ENCODE results near the gene OTOS. TPM values are rescaled to one million over a fixed set of nuclear protein-coding genes. Genes with fewer than 3 reads are reported as not detected.

The OTOS gene
- total RNA-seq, 2 experiments from 2014 or later, result not detected

DNA sequence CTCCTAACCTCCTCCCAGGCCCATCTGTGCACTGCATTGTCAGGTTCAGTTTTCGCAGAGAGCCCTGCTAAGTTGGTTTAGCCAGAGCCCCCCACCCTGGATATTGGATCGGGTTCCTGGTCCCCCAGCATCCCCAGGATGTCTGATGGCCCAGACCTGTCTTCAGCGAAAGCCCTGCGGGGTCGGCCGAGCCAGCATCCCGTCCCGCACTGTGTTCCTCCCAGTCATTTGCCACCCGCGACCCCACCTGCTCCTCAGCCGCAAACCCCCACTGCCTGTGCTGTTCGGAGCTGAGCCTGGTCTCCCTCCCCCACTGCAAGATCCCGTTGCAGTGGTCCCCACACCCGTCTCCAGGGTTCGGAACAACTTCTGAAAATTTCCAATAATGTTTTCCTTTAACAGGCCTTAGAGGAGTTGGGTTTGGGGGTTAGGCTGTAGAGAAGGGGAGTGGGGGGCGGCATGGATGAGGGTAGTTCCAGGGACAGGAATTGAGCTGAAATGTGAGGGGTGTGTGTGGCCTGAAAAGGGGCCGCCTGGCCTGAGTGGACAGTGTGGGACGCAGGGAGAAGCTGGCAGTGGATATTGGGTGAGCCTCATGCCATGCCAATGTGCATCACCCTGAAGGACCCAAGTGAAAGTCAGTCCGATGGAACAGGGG is 2.7 kb downstream of the OTOS start:
- Mint-ChIP-seq H3K4me3 (no peak overlapping the region), H3K36me3 (ENCODE audit: low read depth) (peaks cover 7% of the 10 kb centered on the region), H3K27ac (no peak overlapping the region), H3K4me1 (ENCODE audit: low read depth) (peaks cover 28% of the 10 kb centered on the region), H3K27me3 (ENCODE audit: low read depth) (no peaks in the 10 kb centered on the region), H3K9me3 (ENCODE audit: insufficient read depth) (no peaks in the 10 kb centered on the region)
- POLR2A ChIA-PET, result interaction anchor here (1.0 kb wide), 1 partner anchor 27 kb away, joined by 3 read pairs; no protein-coding TSS in a partner anchor
- no peak for ATAC-seq
- CTCF ChIA-PET, result interaction anchor here (1.1 kb wide), 1 partner anchor 77 kb away, joined by 3 read pairs; no protein-coding TSS in a partner anchor
- DNase-seq, result no peak

GRCh38 chr2:240136671-240137292 is 3.7 kb downstream of the OTOS start:
- H3K4me3 Mint-ChIP-seq, result peak overlapping the region; percentile 94
- no peaks in the 10 kb centered on the region for H3K9me3 Mint-ChIP-seq (ENCODE audit: insufficient read depth)
- ATAC-seq (peak; percentile 34), DNase-seq (peak; percentile 31)
- peaks cover 28% of the 10 kb centered on the region for H3K4me1 Mint-ChIP-seq (ENCODE audit: low read depth)
- ChIA-PET CTCF (no interaction called here), POLR2A (no interaction called here)
- peak overlapping the region; percentile 78 for H3K27ac Mint-ChIP-seq
- no peaks in the 10 kb centered on the region for H3K27me3 Mint-ChIP-seq (ENCODE audit: low read depth)
- peaks cover 11% of the 10 kb centered on the region for H3K36me3 Mint-ChIP-seq (ENCODE audit: low read depth)

DNA sequence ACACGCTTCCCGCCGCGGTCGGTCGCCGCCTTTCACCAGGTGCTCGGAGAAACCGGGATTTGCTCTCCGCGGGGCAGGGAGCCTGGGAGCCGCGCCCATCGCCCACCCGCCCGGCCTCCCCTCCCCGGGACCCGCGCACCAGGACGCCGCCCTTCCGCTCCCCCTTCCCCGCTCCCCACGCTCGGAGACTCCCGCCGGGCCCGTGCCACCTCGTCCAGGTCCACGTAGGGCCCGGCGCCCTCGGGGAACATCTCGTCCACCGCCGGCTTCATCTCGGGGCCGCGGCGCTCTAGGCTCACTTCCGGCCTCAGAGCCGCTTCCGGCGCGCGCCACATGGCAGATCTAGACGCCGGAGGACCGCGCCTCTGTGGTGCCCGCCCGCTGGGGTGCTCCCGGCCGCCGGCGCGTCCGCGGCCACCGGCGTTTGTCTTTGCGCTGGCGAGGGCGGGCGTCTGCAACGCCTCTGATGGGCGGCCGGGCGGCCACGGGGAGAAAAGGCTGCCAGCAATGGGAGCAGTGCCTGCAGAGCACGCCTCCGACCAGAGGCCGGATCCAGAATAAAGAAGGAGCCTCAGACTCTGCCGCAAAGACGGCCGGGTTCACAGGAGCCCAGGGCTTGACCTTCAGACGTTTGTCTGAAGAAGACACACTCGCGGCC is 4.3 kb downstream of the OTOS start, which contains the start of gene COPS9:
Gene COPS9 (minus strand): TSS at position 293 of the 658 bp plus-strand sequence. CDS start 21 bp downstream, at position 272.
- H3K9me3 Mint-ChIP-seq (ENCODE audit: insufficient read depth), result no peaks in the 10 kb centered on the region
- POLR2A ChIA-PET, result no interaction called here
- peaks cover 12% of the 10 kb centered on the region for H3K36me3 Mint-ChIP-seq (ENCODE audit: low read depth)
- no peaks in the 10 kb centered on the region for H3K27me3 Mint-ChIP-seq (ENCODE audit: low read depth)
- peak; percentile 90 for DNase-seq
- H3K4me1 Mint-ChIP-seq (ENCODE audit: low read depth), result peaks cover 28% of the 10 kb centered on the region
- CTCF ChIA-PET, result no interaction called here
- H3K4me3 Mint-ChIP-seq, result peak within 1 kb of the TSS; percentile 94
- ATAC-seq, result peak; percentile 99
- H3K27ac Mint-ChIP-seq, result peak within 1 kb of the TSS; percentile 89

- H3K36me3 Mint-ChIP-seq (ENCODE audit: low read depth), result peaks cover 17% of the 10 kb centered on the region
- H3K9me3 Mint-ChIP-seq (ENCODE audit: insufficient read depth), result no peaks in the 10 kb centered on the region
- H3K27me3 Mint-ChIP-seq (ENCODE audit: low read depth), result no peaks in the 10 kb centered on the region
- CTCF ChIA-PET, result no interaction called here
- DNase-seq (no peak), ATAC-seq (peak; percentile 45)
- POLR2A ChIA-PET, result interaction anchor here (1.4 kb wide), 1 partner anchor 111 kb away, joined by 4 read pairs; the partner anchor contains the start of gene NDUFA10
- peaks cover 28% of the 10 kb centered on the region for H3K4me1 Mint-ChIP-seq (ENCODE audit: low read depth)
- peak overlapping the region; percentile 94 for H3K4me3 Mint-ChIP-seq
- peak overlapping the region; percentile 89 for H3K27ac Mint-ChIP-seq
Observed at GRCh38 chr2:240135706-240136012, 4.8 kb downstream of the OTOS start.

GRCh38 chr2:240134956-240135520 is 5.4 kb downstream of the OTOS start:
- H3K4me1 Mint-ChIP-seq (ENCODE audit: low read depth), result peaks cover 28% of the 10 kb centered on the region
- H3K9me3 Mint-ChIP-seq (ENCODE audit: insufficient read depth), result no peaks in the 10 kb centered on the region
- ChIA-PET POLR2A (interaction anchor here (0.6 to 1.4 kb wide), 3 partner anchors 16 to 110 kb away, joined by 3 to 4 read pairs (median 3); partner anchors contain the start of gene NDUFA10), CTCF (no interaction called here)
- no peak for ATAC-seq
- H3K4me3 Mint-ChIP-seq, result peak overlapping the region; percentile 94
- H3K27ac Mint-ChIP-seq, result peak overlapping the region; percentile 89
- no peaks in the 10 kb centered on the region for H3K27me3 Mint-ChIP-seq (ENCODE audit: low read depth)
- H3K36me3 Mint-ChIP-seq (ENCODE audit: low read depth), result peaks cover 22% of the 10 kb centered on the region
- DNase-seq, result no peak

- Mint-ChIP-seq H3K36me3 (ENCODE audit: low read depth) (peaks cover 28% of the 10 kb centered on the region), H3K27me3 (ENCODE audit: low read depth) (no peaks in the 10 kb centered on the region), H3K4me3 (peak overlapping the region; percentile 94), H3K27ac (peak overlapping the region; percentile 40), H3K9me3 (ENCODE audit: insufficient read depth) (no peaks in the 10 kb centered on the region), H3K4me1 (ENCODE audit: low read depth) (peaks cover 28% of the 10 kb centered on the region)
- DNase-seq (no peak), ATAC-seq (no peak)
- ChIA-PET CTCF (no interaction called here), POLR2A (interaction anchor here (0.7 to 1.4 kb wide), 2 partner anchors 32 to 110 kb away, joined by 3 to 4 read pairs; partner anchors contain the start of gene NDUFA10)
Observed at GRCh38 chr2:240134466-240134865, 6.0 kb downstream of the OTOS start.

DNA sequence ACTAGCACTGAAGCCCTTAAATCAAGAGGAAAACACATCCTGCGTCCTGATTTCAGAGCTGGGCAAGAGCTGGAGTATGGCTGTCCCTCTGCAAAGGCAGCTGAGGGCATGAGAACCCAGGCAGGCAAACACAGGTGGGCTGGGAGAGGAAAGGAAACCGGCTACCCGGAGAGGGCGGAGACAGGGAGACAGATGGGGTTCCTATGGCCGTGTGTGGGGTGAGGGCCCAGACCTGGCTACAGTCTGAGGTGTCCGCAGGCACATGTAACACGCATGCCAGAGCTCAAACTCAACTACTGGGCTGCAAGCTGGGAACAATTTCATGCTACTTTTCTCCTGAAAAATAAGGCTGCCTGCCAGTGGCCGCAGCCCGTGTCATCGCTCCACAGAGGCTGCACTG is 7.1 kb downstream of the OTOS start:
- peaks cover 28% of the 10 kb centered on the region for H3K4me1 Mint-ChIP-seq (ENCODE audit: low read depth)
- H3K27ac Mint-ChIP-seq, result no peak overlapping the region
- no peak overlapping the region for H3K4me3 Mint-ChIP-seq
- ChIA-PET CTCF (interaction anchor here (1.6 to 2.2 kb wide), 2 partner anchors 10 to 72 kb away, joined by 6 read pairs; no protein-coding TSS in a partner anchor), POLR2A (no interaction called here)
- DNase-seq (no peak), ATAC-seq (no peak)
- no peaks in the 10 kb centered on the region for H3K9me3 Mint-ChIP-seq (ENCODE audit: insufficient read depth)
- no peaks in the 10 kb centered on the region for H3K27me3 Mint-ChIP-seq (ENCODE audit: low read depth)
- peaks cover 31% of the 10 kb centered on the region for H3K36me3 Mint-ChIP-seq (ENCODE audit: low read depth)

GRCh38 chr2:240132651-240132980 is 7.8 kb downstream of the OTOS start:
- no peaks in the 10 kb centered on the region for H3K9me3 Mint-ChIP-seq (ENCODE audit: insufficient read depth)
- H3K4me1 Mint-ChIP-seq (ENCODE audit: low read depth), result peaks cover 28% of the 10 kb centered on the region
- H3K27ac Mint-ChIP-seq, result no peak overlapping the region
- no peak for ATAC-seq
- peaks cover 38% of the 10 kb centered on the region for H3K36me3 Mint-ChIP-seq (ENCODE audit: low read depth)
- ChIA-PET CTCF (interaction anchor here (1.6 to 2.2 kb wide), 2 partner anchors 10 to 71 kb away, joined by 6 read pairs; no protein-coding TSS in a partner anchor), POLR2A (no interaction called here)
- DNase-seq, result no peak
- H3K27me3 Mint-ChIP-seq (ENCODE audit: low read depth), result no peaks in the 10 kb centered on the region
- no peak overlapping the region for H3K4me3 Mint-ChIP-seq

GRCh38 chr2:240131941-240132650 is 8.4 kb downstream of the OTOS start:
- ATAC-seq (no peak), DNase-seq (no peak)
- Mint-ChIP-seq H3K27me3 (ENCODE audit: low read depth) (no peaks in the 10 kb centered on the region), H3K9me3 (ENCODE audit: insufficient read depth) (no peaks in the 10 kb centered on the region), H3K27ac (no peak overlapping the region), H3K4me3 (no peak overlapping the region), H3K36me3 (ENCODE audit: low read depth) (peaks cover 38% of the 10 kb centered on the region), H3K4me1 (ENCODE audit: low read depth) (peaks cover 26% of the 10 kb centered on the region)
- CTCF ChIA-PET, result interaction anchor here (1.6 to 2.2 kb wide), 2 partner anchors 11 to 71 kb away, joined by 6 read pairs; no protein-coding TSS in a partner anchor
- POLR2A ChIA-PET, result no interaction called here

DNA sequence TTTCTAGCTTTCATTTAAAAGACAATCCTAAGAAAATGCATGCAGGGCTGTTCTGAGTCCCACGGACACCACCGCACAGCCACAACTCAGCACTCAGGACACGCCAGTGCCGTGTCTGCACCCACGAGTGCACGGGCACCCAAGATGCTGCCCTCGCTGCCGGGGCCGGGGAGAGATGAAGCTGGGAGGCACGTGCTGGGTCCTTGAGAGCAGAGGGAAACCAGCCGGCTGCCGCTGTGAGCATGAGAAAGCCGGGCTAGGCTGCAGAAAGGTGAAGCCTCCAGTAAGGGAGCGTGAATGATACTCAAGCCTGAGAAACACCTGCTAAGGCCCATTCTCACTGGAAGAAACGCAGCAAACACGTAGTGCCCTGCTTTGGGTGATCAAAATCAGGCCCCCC is 9.2 kb downstream of the OTOS start:
- Mint-ChIP-seq H3K9me3 (ENCODE audit: insufficient read depth) (no peaks in the 10 kb centered on the region), H3K27me3 (ENCODE audit: low read depth) (no peaks in the 10 kb centered on the region), H3K4me3 (no peak overlapping the region), H3K4me1 (ENCODE audit: low read depth) (peaks cover 21% of the 10 kb centered on the region), H3K36me3 (ENCODE audit: low read depth) (peaks cover 38% of the 10 kb centered on the region), H3K27ac (no peak overlapping the region)
- ChIA-PET POLR2A (no interaction called here), CTCF (no interaction called here)
- ATAC-seq, result no peak
- no peak for DNase-seq

- POLR2A ChIA-PET, result no interaction called here
- CTCF ChIA-PET, result no interaction called here
- peaks cover 38% of the 10 kb centered on the region for H3K36me3 Mint-ChIP-seq (ENCODE audit: low read depth)
Observed at GRCh38 chr2:240130393-240131195, 9.9 kb downstream of the OTOS start.

More at GRCh38 chr2:240130393-240131195, 9.9 kb downstream of the OTOS start:
- no peak overlapping the region for H3K4me3 Mint-ChIP-seq
- ATAC-seq (no peak), DNase-seq (no peak)
- peaks cover 18% of the 10 kb centered on the region for H3K4me1 Mint-ChIP-seq (ENCODE audit: low read depth)
- H3K27me3 Mint-ChIP-seq (ENCODE audit: low read depth), result no peaks in the 10 kb centered on the region
- no peak overlapping the region for H3K27ac Mint-ChIP-seq
- no peaks in the 10 kb centered on the region for H3K9me3 Mint-ChIP-seq (ENCODE audit: insufficient read depth)

Measured in activated CD8-positive, alpha-beta T cell treated with anti-CD3 and anti-CD28 coated beads, Interleukin-2, amount 10 ng/mL, durations not matched to agents 7 days and 5 days (primary cell).